ENCODE data around the gene DNAJC16. TPM values are rescaled to one million over a fixed set of nuclear protein-coding genes. Genes with fewer than 3 reads are reported as not detected.
A peak's percentile ranks its signal among the peaks of the same experiment; 100 is the strongest.

Gene DNAJC16
- total and polyA plus RNA-seq, 9 of the 15 experiments (the other 6 are each of a cell fraction or from before 2014, with no cell fraction given), result 6.9 to 16.8 (median 12.8) TPM

- no peak for TF ChIP-seq ETS1 (conservative IDR thresholded peaks at IDR 0.05; ENCODE audit: control insufficient read depth, low read depth, low read length)
- TF ChIP-seq MLLT1 (IDR thresholded peaks at IDR 0.05), result peak in 1 of 2 experiments; percentile 95; a peak in 2 of 4 replicates
- TF ChIP-seq HMGN3 (IDR thresholded peaks at IDR 0.05; ENCODE audit: borderline replicate concordance, extremely low read depth, insufficient read length, low read depth, low read length), result peak; percentile 86
- TF ChIP-seq CHD2 (IDR thresholded peaks at IDR 0.05; ENCODE audit: low read depth, low read length), result no peak
- no peak for TF ChIP-seq HDGF (IDR thresholded peaks at IDR 0.05)
- no peak for TF ChIP-seq E2F3 (CRISPR knock-in tag; IDR thresholded peaks at IDR 0.05)
- no peak for TF ChIP-seq ELF2 (CRISPR knock-in tag; IDR thresholded peaks at IDR 0.05)
- no peak for TF ChIP-seq TCFL5 (CRISPR knock-in tag; conservative IDR thresholded peaks at IDR 0.05)
- no peak for TF ChIP-seq PPARD (CRISPR knock-in tag; IDR thresholded peaks at IDR 0.05)
- TF ChIP-seq ZNF277 (CRISPR knock-in tag; IDR thresholded peaks at IDR 0.05; ENCODE audit: borderline replicate concordance), result no peak
- no peak for TF ChIP-seq CLOCK (CRISPR knock-in tag; IDR thresholded peaks at IDR 0.05; ENCODE audit: borderline replicate concordance)
- no peak for TF ChIP-seq THAP7 (CRISPR knock-in tag; IDR thresholded peaks at IDR 0.05)
- TF ChIP-seq SETDB1 (IDR thresholded peaks at IDR 0.05; ENCODE audit: low read length), result no peak
- no peak for TF ChIP-seq IFI16 (CRISPR knock-in tag; IDR thresholded peaks at IDR 0.05)
- 0 out of 2 replicates have a peak, but pooled peaks have one; percentile 57 for TF ChIP-seq ZNF668 (CRISPR knock-in tag; IDR thresholded peaks at IDR 0.05)
- TF ChIP-seq FOXK2 (conservative IDR thresholded peaks at IDR 0.05 in 1 of 2, IDR thresholded peaks at IDR 0.05 in 1 of 2; ENCODE audit: low read depth in 2 of 2), result peak; percentile 64 to 86
- no peak for TF ChIP-seq IRF2 (CRISPR knock-in tag; IDR thresholded peaks at IDR 0.05)
- TF ChIP-seq KHSRP (IDR thresholded peaks at IDR 0.05), result peak; percentile 80
- TF ChIP-seq TAL1 (IDR thresholded peaks at IDR 0.05), result peak; percentile 97
Measured at GRCh38 chr1:15543589-15544568, 17.2 kb downstream of the DNAJC16 start (continued).

Measured in K562 (cell line).